Measurements from ENCODE around the gene SLF2.

Gene SLF2

GRCh38 chr10:100913470-100913865 is 705 bp downstream of the SLF2 start:
- Histone ChIP-seq H3K27ac (ENCODE audit: low read depth, low read length) (no peak overlapping the region), H3K27me3 (ENCODE audit: control insufficient read depth in 1 of 2, insufficient read depth in 2 of 2, low read length in 2 of 2) (no peaks in the 10 kb centered on the region), H3K9me3 (ENCODE audit: control insufficient read depth in 1 of 2, low read length in 2 of 2) (no peaks in the 10 kb centered on the region), H3K4me3 (ENCODE audit: low read depth in 1 of 2, low read length in 2 of 2) (peak overlapping the region; percentile 92 to 95), H3K9ac (ENCODE audit: low read depth in 1 of 2, low read length in 2 of 2) (peak overlapping the region; percentile 69 to 89), H3K36me3 (ENCODE audit: control insufficient read depth in 1 of 2, insufficient read depth in 2 of 2, low read length in 2 of 2) (peaks cover 3 to 16% of the 10 kb centered on the region in 2 donors), H3K4me1 (ENCODE audit: control insufficient read depth in 1 of 2, insufficient read depth in 2 of 2, low read length in 2 of 2) (peaks cover 20 to 21% of the 10 kb centered on the region in 2 donors)

- peaks cover 16 to 17% of the 10 kb centered on the region in 2 donors for H3K4me1 ChIP-seq (ENCODE audit: control insufficient read depth in 1 of 2, insufficient read depth in 2 of 2, low read length in 2 of 2)
- no peak overlapping the region for H3K27ac ChIP-seq (ENCODE audit: low read depth, low read length)
- H3K4me3 ChIP-seq (ENCODE audit: low read depth in 1 of 2, low read length in 2 of 2): no peak overlapping the region
- H3K9me3 ChIP-seq (ENCODE audit: control insufficient read depth in 1 of 2, low read length in 2 of 2): no peaks in the 10 kb centered on the region
- no peak overlapping the region for H3K9ac ChIP-seq (ENCODE audit: low read depth in 1 of 2, low read length in 2 of 2)
- H3K36me3 ChIP-seq (ENCODE audit: control insufficient read depth in 1 of 2, insufficient read depth in 2 of 2, low read length in 2 of 2): peaks cover 13 to 42% of the 10 kb centered on the region in 2 donors
- H3K27me3 ChIP-seq (ENCODE audit: control insufficient read depth in 1 of 2, insufficient read depth in 2 of 2, low read length in 2 of 2): no peaks in the 10 kb centered on the region
Observed at GRCh38 chr10:100917071-100917470, 4.3 kb downstream of the SLF2 start.

- no peak overlapping the region for H3K4me3 ChIP-seq (ENCODE audit: low read depth in 1 of 2, low read length in 2 of 2)
- no peak overlapping the region for H3K9ac ChIP-seq (ENCODE audit: low read depth in 1 of 2, low read length in 2 of 2)
- H3K27ac ChIP-seq (ENCODE audit: low read depth, low read length): no peak overlapping the region
- no peaks in the 10 kb centered on the region for H3K4me1 ChIP-seq (ENCODE audit: control insufficient read depth in 1 of 2, insufficient read depth in 2 of 2, low read length in 2 of 2)
- H3K36me3 ChIP-seq (ENCODE audit: control insufficient read depth in 1 of 2, insufficient read depth in 2 of 2, low read length in 2 of 2): peaks cover 36 to 65% of the 10 kb centered on the region in 2 donors
- H3K27me3 ChIP-seq (ENCODE audit: control insufficient read depth in 1 of 2, insufficient read depth in 2 of 2, low read length in 2 of 2): no peaks in the 10 kb centered on the region
- no peaks in the 10 kb centered on the region for H3K9me3 ChIP-seq (ENCODE audit: control insufficient read depth in 1 of 2, low read length in 2 of 2)
Observed at GRCh38 chr10:100923580-100923979, 10.8 kb downstream of the SLF2 start.

GRCh38 chr10:100927266-100927665 is 14.5 kb downstream of the SLF2 start:
- Histone ChIP-seq H3K36me3 (ENCODE audit: control insufficient read depth in 1 of 2, insufficient read depth in 2 of 2, low read length in 2 of 2) (peaks cover 40 to 73% of the 10 kb centered on the region in 2 donors), H3K4me1 (ENCODE audit: control insufficient read depth in 1 of 2, insufficient read depth in 2 of 2, low read length in 2 of 2) (no peaks in the 10 kb centered on the region)

GRCh38 chr10:100928039-100928438 is 15.3 kb downstream of the SLF2 start:
- Histone ChIP-seq H3K27ac (ENCODE audit: low read depth, low read length) (no peak overlapping the region), H3K4me1 (ENCODE audit: control insufficient read depth in 1 of 2, insufficient read depth in 2 of 2, low read length in 2 of 2) (no peaks in the 10 kb centered on the region), H3K36me3 (ENCODE audit: control insufficient read depth in 1 of 2, insufficient read depth in 2 of 2, low read length in 2 of 2) (peaks cover 43 to 81% of the 10 kb centered on the region in 2 donors), H3K9me3 (ENCODE audit: control insufficient read depth in 1 of 2, low read length in 2 of 2) (no peaks in the 10 kb centered on the region), H3K27me3 (ENCODE audit: control insufficient read depth in 1 of 2, insufficient read depth in 2 of 2, low read length in 2 of 2) (no peaks in the 10 kb centered on the region), H3K4me3 (ENCODE audit: low read depth in 1 of 2, low read length in 2 of 2) (no peak overlapping the region), H3K9ac (ENCODE audit: low read depth in 1 of 2, low read length in 2 of 2) (no peak overlapping the region)

More at GRCh38 chr10:100927266-100927665, 14.5 kb downstream of the SLF2 start:
- no peak overlapping the region for H3K4me3 ChIP-seq (ENCODE audit: low read depth in 1 of 2, low read length in 2 of 2)
- no peaks in the 10 kb centered on the region for H3K9me3 ChIP-seq (ENCODE audit: control insufficient read depth in 1 of 2, low read length in 2 of 2)
- H3K27me3 ChIP-seq (ENCODE audit: control insufficient read depth in 1 of 2, insufficient read depth in 2 of 2, low read length in 2 of 2): no peaks in the 10 kb centered on the region
- no peak overlapping the region for H3K9ac ChIP-seq (ENCODE audit: low read depth in 1 of 2, low read length in 2 of 2)
- no peak overlapping the region for H3K27ac ChIP-seq (ENCODE audit: low read depth, low read length)

- no peak overlapping the region for H3K4me3 ChIP-seq (ENCODE audit: low read depth in 1 of 2, low read length in 2 of 2)
- no peaks in the 10 kb centered on the region for H3K4me1 ChIP-seq (ENCODE audit: control insufficient read depth in 1 of 2, insufficient read depth in 2 of 2, low read length in 2 of 2)
- peaks cover 26 to 69% of the 10 kb centered on the region in 2 donors for H3K36me3 ChIP-seq (ENCODE audit: control insufficient read depth in 1 of 2, insufficient read depth in 2 of 2, low read length in 2 of 2)
- H3K27me3 ChIP-seq (ENCODE audit: control insufficient read depth in 1 of 2, insufficient read depth in 2 of 2, low read length in 2 of 2): no peaks in the 10 kb centered on the region
- H3K27ac ChIP-seq (ENCODE audit: low read depth, low read length): no peak overlapping the region
- no peaks in the 10 kb centered on the region for H3K9me3 ChIP-seq (ENCODE audit: control insufficient read depth in 1 of 2, low read length in 2 of 2)
- H3K9ac ChIP-seq (ENCODE audit: low read depth in 1 of 2, low read length in 2 of 2): no peak overlapping the region
Observed at GRCh38 chr10:100930368-100930767, 17.6 kb downstream of the SLF2 start.

- Histone ChIP-seq H3K36me3 (ENCODE audit: control insufficient read depth in 1 of 2, insufficient read depth in 2 of 2, low read length in 2 of 2) (peaks cover 27 to 69% of the 10 kb centered on the region in 2 donors), H3K27ac (ENCODE audit: low read depth, low read length) (no peak overlapping the region), H3K4me3 (ENCODE audit: low read depth in 1 of 2, low read length in 2 of 2) (no peak overlapping the region), H3K9me3 (ENCODE audit: control insufficient read depth in 1 of 2, low read length in 2 of 2) (no peaks in the 10 kb centered on the region), H3K27me3 (ENCODE audit: control insufficient read depth in 1 of 2, insufficient read depth in 2 of 2, low read length in 2 of 2) (no peaks in the 10 kb centered on the region), H3K9ac (ENCODE audit: low read depth in 1 of 2, low read length in 2 of 2) (no peak overlapping the region), H3K4me1 (ENCODE audit: control insufficient read depth in 1 of 2, insufficient read depth in 2 of 2, low read length in 2 of 2) (no peaks in the 10 kb centered on the region)
Observed at GRCh38 chr10:100934084-100934659, 21.4 kb downstream of the SLF2 start.

- Histone ChIP-seq H3K27ac (ENCODE audit: low read depth, low read length) (no peak overlapping the region), H3K36me3 (ENCODE audit: control insufficient read depth in 1 of 2, insufficient read depth in 2 of 2, low read length in 2 of 2) (peaks cover 25 to 61% of the 10 kb centered on the region in 2 donors), H3K9ac (ENCODE audit: low read depth in 1 of 2, low read length in 2 of 2) (no peak overlapping the region), H3K4me3 (ENCODE audit: low read depth in 1 of 2, low read length in 2 of 2) (no peak overlapping the region), H3K9me3 (ENCODE audit: control insufficient read depth in 1 of 2, low read length in 2 of 2) (no peaks in the 10 kb centered on the region), H3K27me3 (ENCODE audit: control insufficient read depth in 1 of 2, insufficient read depth in 2 of 2, low read length in 2 of 2) (no peaks in the 10 kb centered on the region), H3K4me1 (ENCODE audit: control insufficient read depth in 1 of 2, insufficient read depth in 2 of 2, low read length in 2 of 2) (no peaks in the 10 kb centered on the region)
Observed at GRCh38 chr10:100939763-100940344, 27.1 kb downstream of the SLF2 start.

GRCh38 chr10:100942229-100942628 is 29.5 kb downstream of the SLF2 start:
- peaks cover 34 to 75% of the 10 kb centered on the region in 2 donors for H3K36me3 ChIP-seq (ENCODE audit: control insufficient read depth in 1 of 2, insufficient read depth in 2 of 2, low read length in 2 of 2)
- H3K9ac ChIP-seq (ENCODE audit: low read depth in 1 of 2, low read length in 2 of 2): no peak overlapping the region
- no peaks in the 10 kb centered on the region for H3K4me1 ChIP-seq (ENCODE audit: control insufficient read depth in 1 of 2, insufficient read depth in 2 of 2, low read length in 2 of 2)

GRCh38 chr10:100943508-100943907 is 30.7 kb downstream of the SLF2 start:
- peaks cover 26 to 71% of the 10 kb centered on the region in 2 donors for H3K36me3 ChIP-seq (ENCODE audit: control insufficient read depth in 1 of 2, insufficient read depth in 2 of 2, low read length in 2 of 2)
- no peak overlapping the region for H3K9ac ChIP-seq (ENCODE audit: low read depth in 1 of 2, low read length in 2 of 2)
- no peaks in the 10 kb centered on the region for H3K9me3 ChIP-seq (ENCODE audit: control insufficient read depth in 1 of 2, low read length in 2 of 2)
- H3K4me3 ChIP-seq (ENCODE audit: low read depth in 1 of 2, low read length in 2 of 2): no peak overlapping the region
- H3K27ac ChIP-seq (ENCODE audit: low read depth, low read length): no peak overlapping the region
- no peaks in the 10 kb centered on the region for H3K27me3 ChIP-seq (ENCODE audit: control insufficient read depth in 1 of 2, insufficient read depth in 2 of 2, low read length in 2 of 2)
- no peaks in the 10 kb centered on the region for H3K4me1 ChIP-seq (ENCODE audit: control insufficient read depth in 1 of 2, insufficient read depth in 2 of 2, low read length in 2 of 2)

More at GRCh38 chr10:100942229-100942628, 29.5 kb downstream of the SLF2 start:
- Histone ChIP-seq H3K4me3 (ENCODE audit: low read depth in 1 of 2, low read length in 2 of 2) (no peak overlapping the region), H3K9me3 (ENCODE audit: control insufficient read depth in 1 of 2, low read length in 2 of 2) (no peaks in the 10 kb centered on the region), H3K27me3 (ENCODE audit: control insufficient read depth in 1 of 2, insufficient read depth in 2 of 2, low read length in 2 of 2) (no peaks in the 10 kb centered on the region), H3K27ac (ENCODE audit: low read depth, low read length) (no peak overlapping the region)

Data from duodenal mucosa (tissue), 2 donors.